Cerebellar cortex (tissue), 1 donor: ENCODE measurements around the gene B4GALT5.

Experiments used
- DNase-seq: peaks from one replicate; pipeline ENCODE4 v3.0.0-alpha.2; 2015; ENCODE audit warnings: low spot score

The B4GALT5 gene

DNA sequence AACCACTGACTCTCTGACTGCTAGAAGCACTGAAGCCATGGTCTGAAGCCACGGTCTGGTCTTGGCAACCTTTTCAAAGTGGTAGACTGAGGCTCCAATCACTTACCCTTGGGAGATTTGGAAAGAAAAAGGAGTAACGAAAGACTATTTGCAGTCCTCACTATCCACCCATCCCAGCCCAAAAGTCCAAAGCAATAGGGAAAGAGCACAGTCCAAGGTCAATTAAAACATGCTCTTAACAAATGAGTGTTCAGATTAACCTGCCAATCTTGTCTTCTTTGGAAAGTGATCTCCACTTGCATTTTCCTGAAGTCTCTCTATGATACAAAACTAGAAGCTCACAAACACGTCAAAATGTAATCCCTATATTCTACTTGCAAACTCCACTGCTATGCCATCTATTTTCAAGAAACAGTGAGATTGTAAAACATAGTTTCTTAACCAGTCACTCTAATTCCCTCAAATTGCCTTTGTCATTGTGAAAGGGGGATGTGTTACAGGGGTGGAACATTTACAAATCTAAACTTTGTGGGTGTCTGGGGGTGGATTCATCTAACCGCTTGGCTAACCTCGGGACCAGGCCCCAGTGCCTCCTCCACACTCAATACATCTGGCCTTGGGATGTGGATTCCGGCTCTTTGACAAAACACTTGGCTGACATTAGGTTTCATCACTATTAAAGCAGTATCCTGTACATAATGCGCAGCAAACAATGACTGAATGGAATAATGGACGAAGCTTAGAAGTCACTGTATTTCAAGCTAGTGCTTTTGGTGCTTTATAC, 56.4 kb downstream of the B4GALT5 start:
- no peak for DNase-seq

DNA sequence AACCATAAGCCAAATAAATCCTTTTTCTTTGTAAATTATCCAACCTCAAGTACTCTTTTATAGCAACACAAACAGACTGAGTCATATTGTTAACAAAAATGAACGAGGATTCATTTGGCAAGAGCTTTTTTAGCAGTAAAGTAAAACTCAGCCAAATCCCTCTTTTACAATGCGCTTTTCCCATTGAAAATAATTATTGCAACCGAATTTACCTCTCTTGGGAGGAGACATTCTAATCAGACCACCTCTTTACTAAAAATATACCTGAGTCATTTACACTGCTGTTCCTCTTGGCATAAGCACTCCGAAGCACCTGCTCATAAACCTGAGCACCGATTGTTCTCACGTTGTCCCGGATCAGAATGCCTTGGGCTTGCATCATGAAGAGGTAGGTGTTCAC, 57.4 kb downstream of the B4GALT5 start:
- peak; percentile 75 for DNase-seq

DNA sequence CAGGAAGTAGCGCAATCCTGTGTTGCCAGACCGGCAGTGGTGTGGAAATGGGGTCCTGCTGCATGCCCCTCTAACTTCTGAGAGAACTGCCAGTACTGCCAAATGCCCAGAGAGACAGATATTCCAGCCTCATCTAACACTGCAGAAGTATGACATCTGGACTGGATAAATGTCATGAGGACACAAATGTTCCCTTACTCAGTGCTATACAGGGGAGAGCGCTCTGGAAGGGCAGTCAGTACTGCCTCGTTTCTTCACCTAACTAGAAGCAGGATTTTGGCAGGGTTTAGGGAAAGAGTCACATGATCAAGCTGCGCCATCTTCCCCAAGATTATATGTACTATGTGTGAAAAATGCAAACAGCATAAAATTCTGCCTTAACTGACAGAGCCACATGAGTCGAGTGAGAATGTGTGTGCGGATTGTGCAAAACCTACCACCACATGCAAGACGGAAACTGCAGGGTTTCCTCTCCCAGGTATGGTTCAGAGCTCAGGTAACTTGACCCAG, 59.7 kb downstream of the B4GALT5 start:
- DNase-seq: no peak

DNA sequence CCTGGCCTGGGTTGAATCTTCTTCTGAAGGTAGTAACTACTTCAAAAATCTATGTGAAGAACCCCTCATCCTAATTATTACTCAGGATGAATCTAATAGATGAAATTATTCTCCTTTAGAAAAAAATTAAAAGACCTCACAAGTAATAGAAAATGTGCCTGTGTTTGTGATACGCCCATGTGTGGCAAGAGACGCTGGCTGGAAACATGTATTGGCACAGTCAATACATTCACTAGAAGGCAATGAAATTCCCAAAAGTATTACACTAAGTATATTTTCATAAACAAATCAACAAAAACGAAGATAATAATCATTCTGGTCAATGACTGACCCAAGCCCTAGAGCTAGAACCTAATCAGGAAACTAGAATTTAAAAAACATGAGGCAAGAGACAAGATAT, 64.0 kb downstream of the B4GALT5 start:
- DNase-seq: no peak

DNA sequence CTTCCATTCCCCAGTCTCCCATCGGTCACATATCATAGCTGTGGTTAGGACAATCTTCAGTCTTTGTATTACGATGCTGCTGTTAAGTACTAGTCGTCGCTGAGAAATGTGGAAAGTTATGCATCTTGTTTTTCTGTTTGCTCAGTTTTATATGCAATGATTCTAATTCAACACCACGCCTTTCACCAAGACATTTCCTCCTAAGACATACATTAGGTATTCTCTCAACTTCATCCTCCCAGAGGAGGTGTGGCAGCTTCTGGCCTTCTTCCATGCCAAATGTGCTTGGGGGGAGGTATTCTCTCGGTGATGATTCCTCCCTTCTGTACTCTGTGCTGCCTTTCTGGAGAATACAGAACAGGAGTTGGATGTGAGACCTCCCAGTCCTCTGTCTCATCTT, 66.1 kb downstream of the B4GALT5 start:
- no peak for DNase-seq

DNA sequence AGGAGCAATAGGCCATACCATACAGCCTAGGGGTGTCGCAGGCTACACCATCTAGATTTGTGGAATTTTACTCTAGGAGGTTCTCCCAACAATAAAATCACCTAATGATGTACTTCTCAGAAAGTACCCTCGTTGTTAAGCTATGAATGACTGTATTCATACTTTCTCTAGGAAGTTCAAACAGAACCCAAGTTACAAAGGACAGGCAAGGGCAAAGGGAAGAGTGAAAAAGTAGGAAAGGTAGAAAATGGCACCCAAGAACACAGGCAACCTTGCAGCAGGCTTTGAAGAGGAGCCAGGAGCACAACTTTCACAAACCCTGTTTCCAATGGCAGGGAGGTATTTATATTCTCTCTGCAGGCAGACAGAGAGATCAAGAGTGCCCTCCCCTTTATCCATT, 67.2 kb downstream of the B4GALT5 start:
- no peak for DNase-seq

DNA sequence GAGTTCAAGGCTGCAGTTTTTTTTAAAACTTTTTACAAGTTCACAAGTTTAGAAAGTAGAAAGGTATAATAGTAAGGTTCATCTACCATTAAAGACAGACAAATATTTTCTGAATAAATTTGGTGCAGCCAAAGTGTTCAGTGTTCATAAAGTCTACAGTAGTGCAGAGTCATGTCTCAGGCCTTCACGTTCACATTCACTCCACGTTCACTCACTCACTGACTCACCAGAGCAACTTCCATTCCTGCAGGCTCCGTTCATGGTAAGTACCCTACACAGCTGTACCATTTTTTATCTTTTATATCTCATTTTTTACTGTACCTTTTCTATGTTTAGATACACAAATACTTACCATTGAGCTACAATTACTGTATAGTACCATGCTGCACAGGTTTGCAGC, 67.6 kb downstream of the B4GALT5 start:
- DNase-seq: no peak

DNA sequence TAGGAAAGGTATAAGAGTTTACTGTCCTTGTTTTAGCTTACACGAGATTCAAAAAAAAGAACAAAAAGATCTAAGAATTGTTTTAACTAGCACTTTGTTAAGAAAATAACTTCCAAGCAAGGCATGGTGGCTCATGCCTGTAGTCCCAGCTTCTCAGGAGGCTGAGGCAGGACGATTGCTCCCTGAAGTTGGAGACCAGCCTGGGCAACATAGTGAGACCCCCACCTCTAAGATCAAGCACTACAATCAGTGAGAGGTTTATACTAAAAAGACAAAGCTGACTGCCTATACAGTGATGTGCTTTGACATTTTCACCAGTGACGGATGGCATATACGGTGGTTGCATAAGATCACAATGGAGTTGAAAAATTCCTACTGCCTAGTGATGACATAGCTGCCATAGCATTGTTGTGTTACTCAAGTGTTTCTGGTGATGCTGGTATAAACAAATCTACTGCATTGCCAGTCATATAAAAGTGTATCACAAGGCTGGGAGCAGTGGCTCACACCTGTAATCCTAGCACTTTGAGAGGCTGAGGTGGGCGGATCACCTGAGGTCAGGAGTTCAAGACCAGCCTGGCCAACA, 68.6 kb downstream of the B4GALT5 start:
- no peak for DNase-seq

DNA sequence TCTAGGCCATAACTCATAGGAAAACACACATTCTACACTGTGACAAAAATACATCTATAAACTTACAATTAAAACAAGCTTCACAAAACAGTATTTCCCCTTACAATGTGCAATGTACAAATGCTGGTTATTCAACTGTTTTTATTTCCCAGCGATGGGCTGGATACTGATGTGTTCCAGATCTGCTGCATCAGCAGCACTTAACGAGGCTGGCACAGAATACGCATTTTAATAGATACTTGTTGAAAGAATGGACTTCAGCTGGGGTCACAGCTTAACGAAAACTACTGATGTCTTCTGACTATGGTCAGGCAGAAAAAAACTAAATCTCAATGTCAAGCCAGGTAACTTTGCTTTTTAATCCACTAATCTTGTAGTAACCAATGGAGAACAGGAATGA, 70.9 kb downstream of the B4GALT5 start:
- DNase-seq: no peak

DNA sequence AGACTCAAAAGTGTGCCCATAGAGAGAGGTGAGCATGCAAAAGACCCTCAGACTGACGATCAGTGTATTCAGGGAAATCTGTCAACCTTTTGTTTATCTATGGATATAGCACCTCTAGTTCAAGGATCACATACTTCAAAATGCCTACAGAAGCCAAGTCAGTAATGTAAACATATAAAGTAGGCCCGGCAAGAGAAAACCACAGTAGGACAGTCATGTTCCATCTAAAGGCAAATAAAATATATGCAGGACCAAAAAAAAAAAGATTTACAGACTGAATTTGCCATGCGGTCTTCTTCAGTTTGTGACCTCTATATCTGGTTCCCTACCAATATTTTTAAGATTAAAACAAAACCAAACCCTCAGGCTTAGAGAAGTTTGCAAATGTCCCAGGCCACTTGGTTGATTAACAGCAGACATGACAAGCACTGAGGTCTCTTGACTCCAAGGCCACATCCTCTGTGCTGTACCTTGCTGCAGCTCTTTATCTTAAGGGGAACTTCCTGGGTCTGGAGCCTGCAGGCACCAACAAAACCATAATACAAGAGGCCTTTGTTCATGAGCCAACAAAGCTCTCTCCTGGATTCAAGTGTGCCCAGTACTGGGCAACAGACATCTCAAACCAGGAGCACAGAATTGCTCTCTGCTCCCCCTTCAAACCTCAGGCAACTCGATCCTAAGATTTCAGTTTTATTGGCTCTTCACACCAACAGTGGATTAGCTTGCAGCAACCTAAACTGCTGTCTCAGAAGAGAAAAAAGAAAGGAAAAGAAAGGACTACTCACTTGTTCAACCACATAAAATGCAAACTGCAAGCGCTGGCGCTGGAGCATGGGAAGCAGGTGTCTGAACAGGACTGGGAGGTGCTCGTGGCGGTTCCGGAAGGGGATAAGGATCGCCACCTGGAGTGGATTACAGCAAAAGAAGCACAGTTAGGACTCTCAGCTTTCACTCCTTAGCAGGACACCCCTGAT, 71.7 kb downstream of the B4GALT5 start:
- DNase-seq: no peak

DNA sequence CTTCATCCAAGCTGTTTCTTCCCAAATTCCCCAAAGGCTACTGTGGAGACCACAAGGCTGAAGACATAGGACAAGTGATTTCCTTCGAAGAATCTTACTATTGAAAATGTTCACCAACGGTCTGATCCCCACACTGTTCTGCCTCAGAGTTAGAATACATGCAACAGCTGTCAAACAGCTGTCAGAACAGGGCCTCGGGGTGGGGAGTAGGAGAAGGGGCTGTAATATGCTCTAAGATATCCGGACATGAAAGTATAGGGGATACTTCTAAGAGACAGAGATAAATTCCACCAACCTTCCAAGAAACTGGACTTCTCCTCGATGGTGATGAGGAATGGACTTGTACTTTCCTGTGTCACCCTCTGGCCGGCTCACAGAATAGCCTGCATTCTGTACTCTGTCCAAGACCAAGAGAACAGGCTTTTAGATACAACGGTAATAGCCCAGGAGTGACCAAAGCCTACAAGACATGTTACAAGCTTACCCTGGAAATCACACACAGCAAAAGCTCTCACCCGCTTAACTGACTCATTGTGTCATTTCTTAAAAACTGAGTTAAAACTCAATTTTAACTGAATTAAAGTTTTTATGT, 76.5 kb downstream of the B4GALT5 start:
- no peak for DNase-seq

DNA sequence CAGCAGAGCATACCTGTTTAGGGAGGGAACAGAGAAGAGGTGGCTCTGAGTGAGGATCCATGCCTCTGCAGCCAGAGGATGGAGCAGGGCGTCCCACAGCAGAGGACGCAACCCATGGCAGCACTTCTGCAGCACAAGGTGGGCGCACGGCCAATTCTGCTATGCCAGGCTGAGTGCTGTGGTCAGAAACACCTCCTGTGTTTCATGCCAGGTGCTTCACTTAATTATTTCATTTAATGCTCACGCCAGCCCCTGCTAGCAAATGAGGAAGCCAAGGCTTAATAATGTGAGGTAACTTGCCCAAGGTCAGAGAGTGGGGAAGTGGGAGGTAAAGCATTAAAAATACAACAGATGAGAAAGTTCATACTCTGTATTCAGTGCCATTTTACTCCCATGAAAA, 77.2 kb downstream of the B4GALT5 start:
- DNase-seq: peak; percentile 52

DNA sequence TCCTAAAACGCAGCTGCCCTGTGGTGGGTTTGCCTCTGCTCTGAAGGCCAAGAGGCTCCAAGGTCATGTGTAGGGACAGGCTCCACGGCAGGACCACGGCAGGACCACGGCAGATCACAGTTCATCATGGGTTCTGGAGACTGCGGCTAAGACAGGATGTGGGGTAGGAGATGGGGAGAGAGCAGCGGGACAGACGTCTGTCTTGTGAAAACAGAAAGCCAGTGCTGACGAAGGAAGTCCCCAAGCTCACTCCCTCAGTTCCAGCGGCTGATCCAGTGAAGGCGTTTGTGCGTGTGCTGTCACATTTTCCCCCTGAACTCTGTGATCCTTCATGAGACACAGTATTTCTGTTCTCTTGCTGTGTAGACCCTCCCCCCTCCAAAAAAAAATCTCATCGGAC, 77.8 kb downstream of the B4GALT5 start:
- DNase-seq: no peak

DNA sequence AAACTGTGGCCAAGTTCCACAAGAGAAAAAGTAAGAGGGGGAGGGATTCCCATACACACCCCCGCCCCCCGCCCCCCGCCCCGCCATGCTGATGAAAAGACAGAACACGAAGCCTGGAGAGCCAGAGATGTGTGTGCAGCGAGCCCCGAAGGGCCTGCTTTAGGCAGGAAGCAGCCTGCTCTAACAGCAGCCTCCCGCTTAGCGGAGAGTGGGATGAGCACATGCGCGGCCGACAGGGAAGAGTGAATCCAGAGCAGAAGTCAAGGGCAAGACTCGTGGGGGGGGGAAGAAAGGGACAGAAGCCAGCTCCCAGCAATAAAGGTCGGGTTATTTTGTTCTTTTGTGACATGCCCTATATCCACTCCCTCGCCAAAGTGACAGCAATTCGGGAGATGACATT, 78.5 kb downstream of the B4GALT5 start:
- no peak for DNase-seq

DNA sequence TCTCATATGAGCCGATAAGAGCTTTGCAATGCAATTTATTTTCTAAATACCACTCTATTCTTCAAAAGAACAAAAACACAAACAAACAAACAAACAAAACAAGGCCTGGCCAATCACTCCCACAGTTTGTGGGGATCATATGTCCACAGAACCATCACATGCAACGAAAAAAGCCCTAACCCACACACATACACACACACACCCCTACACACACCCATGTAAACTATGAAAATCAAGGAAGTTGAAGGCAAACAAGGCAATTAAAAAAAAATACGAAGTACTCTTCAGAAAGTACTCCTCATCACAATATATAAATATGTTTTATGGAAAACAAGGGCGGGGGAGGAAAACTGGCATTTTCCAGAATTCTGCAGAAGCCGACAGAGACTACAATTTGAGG, 79.6 kb downstream of the B4GALT5 start:
- no peak for DNase-seq

DNA sequence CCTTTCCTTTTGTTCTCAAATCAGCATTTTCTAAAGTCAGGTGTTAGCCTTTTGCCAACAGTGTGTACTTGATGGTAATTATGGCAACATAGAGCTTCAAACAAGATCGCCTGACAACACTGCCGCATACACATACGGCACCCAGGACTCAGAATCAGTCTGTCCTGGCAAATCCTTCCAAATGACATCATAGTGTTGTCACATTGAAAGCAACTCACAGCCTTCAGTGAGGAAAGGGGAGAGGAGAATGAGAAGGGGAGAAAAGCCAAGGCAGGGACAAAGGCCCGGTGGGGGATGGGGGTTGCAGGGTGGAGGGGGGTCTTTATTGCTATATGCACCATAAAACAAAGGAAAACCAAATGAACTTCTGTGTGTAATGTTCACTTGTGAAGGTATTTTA, 80.0 kb downstream of the B4GALT5 start:
- no peak for DNase-seq

DNA sequence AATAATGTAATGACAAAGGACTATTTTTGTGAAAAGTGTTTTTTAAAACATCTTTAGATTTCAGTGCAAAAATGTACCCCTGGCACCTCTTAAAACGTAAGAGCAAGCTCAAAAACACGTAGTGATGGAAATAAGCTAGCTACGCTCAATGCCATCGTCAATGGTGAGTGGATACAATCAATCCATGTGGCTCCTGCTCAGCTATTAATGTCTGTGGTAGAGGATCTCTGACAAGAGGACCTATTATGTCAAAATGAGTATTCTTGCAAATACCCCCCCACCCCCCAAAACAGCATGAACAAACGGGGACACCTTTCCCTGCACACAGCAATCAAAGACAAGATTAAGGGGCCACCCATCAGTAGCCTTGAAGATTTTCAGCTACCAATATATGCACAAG, 80.7 kb downstream of the B4GALT5 start:
- DNase-seq: no peak

DNA sequence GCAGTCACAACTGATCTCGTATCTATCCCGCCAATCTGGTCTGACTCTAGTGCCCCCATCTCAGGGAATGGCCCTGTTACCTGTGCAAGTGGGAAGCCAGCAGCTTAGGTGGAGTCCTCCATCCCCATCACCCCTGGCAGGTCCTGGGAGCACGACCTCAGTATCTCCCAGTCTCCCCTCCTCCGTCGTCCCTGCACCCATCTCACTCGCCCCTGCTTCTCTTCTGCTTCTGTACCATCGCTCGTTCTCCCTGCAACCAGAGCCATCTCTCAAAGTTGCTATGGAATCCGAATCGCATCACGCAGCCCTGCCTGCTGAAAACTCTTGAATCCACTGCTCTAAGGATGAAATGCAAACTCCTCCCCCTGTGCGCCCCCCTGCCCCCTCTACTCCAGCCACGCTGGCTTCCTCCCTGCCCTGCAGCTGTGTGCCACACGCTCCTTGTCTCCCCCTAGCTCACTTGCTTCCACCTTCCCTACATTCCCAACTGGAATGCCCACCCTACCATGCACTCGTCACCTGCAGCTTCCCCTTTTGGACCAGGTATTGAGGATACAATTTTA, 81.7 kb downstream of the B4GALT5 start:
- DNase-seq: no peak

DNA sequence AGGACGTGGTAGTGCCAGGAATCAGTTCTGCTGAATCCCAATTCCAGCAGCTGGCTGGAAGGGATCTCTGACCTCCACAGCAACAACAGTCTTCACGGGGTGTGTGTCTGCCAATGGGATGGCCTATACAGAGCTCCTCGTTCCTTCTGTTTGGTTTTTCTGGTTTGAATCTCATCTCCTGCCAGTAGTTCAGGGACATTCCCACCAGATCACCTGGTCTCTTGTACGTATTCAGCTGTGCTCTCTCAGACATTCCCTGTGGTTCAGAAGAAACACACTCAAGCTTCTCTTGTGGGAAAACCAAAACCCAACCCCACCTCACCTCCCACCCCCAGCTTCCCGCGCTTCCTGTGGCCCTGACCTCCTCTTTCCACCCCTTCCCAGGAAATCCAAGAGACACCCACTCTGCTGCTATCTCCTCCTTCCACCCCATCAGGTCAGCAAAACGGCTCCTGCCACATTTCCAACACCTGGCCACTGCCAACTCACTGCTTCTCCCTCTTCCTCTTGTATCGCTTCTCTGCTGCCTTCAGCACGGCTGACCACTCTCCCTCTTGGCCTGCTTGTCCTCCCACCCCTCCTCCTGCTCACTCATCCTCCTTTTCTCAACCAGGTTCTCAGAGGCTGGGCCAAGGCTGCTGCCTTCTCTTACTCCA, 82.5 kb downstream of the B4GALT5 start:
- DNase-seq: peak; percentile 29

DNA sequence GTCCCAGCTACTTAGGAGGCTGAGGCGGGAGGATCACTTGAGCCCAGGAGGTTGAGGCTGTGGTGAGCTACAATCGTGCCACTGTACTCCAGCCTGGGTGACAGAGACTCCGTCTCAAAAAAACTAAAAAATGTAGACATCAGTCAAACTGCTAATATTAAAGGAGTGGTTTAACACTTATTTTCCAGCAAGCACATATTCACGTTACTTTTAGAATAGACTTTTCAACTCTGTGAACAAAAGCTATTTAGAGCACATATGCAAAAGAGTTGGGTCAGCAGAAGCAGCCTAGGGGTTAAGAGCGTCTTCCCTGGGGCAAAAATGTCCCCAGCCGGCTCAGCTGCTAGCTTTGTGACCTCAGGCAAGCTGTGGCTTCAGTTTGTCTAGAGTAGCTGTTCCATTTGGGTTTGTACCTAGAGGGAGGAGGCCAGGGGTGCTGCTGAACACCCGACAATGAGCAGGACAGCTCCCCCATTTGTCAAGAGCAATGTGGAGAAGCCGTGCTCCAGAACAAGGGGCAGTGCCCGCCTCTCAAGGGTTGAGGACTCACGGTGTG, 83.2 kb downstream of the B4GALT5 start:
- DNase-seq: no peak

DNA sequence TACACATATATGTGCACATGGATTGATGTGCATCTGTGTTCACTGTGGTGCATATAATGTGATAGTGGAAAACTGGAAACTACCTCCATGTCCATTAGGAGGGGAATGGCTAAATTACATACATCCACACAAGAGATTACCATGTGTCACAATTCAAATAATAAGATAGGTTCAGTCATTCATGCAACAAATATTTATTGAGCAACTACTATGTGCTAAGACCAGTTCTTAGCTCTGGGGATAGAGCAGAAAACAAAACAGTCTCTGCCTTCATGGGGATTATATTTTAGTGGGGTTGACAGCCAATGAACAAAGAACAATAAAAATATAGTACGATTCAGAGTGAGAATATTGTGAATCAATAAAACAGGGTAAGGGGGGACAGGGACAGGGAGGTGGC, 84.1 kb downstream of the B4GALT5 start:
- no peak for DNase-seq
